SK-N-SH (cell line): ENCODE data around the gene PDXDC1. TPM values are rescaled to one million over a fixed set of nuclear protein-coding genes. Genes with fewer than 3 reads are reported as not detected.
"Not testable (repeated sequence)": the region's sequence is repeated elsewhere in the genome, so short reads cannot be mapped to it uniquely, and the experiment has no call there.

ENCODE experiments used
- CTCF ChIA-PET: fragments of 300-600, 350-600 bp; formaldehyde crosslinking; extraction: SDS; loops from one replicate; lab custom pipeline; 2021; lab: Yijun Ruan, JAX
- POLR2A ChIA-PET: fragments of 350-600 bp; sonication (Branson Sonifier 250); formaldehyde crosslinking; extraction: SDS; loops from one replicate; lab custom pipeline; 2020; ENCODE audit warnings: antibody characterized with exemption, inconsistent platforms; lab: Yijun Ruan, JAX
- DNase-seq: peaks from one replicate; pipeline ENCODE4 v3.0.0; 2012
- H2AFZ ChIP-seq: fragments of 200-600 bp; sonication (generic); 2 replicates; pipeline ENCODE4 v1.8.1; 2016; ENCODE audit warnings: antibody characterized with exemption, mild to moderate bottlenecking, low read depth
- H3F3A ChIP-seq: fragments of 200-600 bp; sonication (generic); replicated peaks from 2 replicates; pipeline ENCODE3; 2016; ENCODE audit warnings: antibody characterized with exemption, mild to moderate bottlenecking; ENCODE audit not compliant: insufficient read depth
- H3K27ac ChIP-seq, 2 experiments: fragments of 200-500 bp in 1 of 2; fragments of 200-600 bp in 1 of 2; sonication (Bioruptor generic) in 1 of 2; sonication (generic), shearing (Covaris generic) in 1 of 2; 2 replicates each; pipeline versions ENCODE4 v1.5.1 to v1.6.1; 2014 to 2016; ENCODE audit warnings: low read depth in 2 of 2, inconsistent platforms in 1 of 2, low read length in 1 of 2, mild to moderate bottlenecking in 1 of 2, mixed read lengths in 1 of 2
- H3K27me3 ChIP-seq: fragments of 200-600 bp; sonication (generic), shearing (Covaris generic); 2 replicates; pipeline ENCODE4 v1.6.1; 2016; ENCODE audit warnings: mixed run types; ENCODE audit not compliant: insufficient read depth
- H3K36me3 ChIP-seq, 2 experiments: fragments of 200-500 bp in 1 of 2; fragments of 200-600 bp in 1 of 2; sonication (Bioruptor generic) in 1 of 2; sonication (generic) in 1 of 2; replicated peaks in 1 of 2; 2 replicates each; pipeline versions ENCODE3 to v1.5.1; 2014 to 2016; ENCODE audit warnings: low read length in 1 of 2, mild to moderate bottlenecking in 1 of 2; ENCODE audit not compliant: insufficient read depth in 2 of 2, control insufficient read depth in 1 of 2
- H3K4me1 ChIP-seq, 2 experiments: fragments of 200-500 bp in 1 of 2; fragments of 200-600 bp in 1 of 2; sonication (Bioruptor generic) in 1 of 2; sonication (generic), shearing (Covaris generic) in 1 of 2; 2 replicates each; pipeline versions ENCODE4 v1.5.1 to v1.6.1; 2014 to 2016; ENCODE audit warnings: low read depth in 1 of 2, low read length in 1 of 2, mixed run types in 1 of 2; ENCODE audit not compliant: insufficient read depth in 2 of 2, control insufficient read depth in 1 of 2
- H3K4me2 ChIP-seq: fragments of 200-600 bp; sonication (generic), shearing (Covaris generic); 2 replicates; pipeline ENCODE4 v1.6.1; 2017; ENCODE audit warnings: mixed run types
- H3K4me3 ChIP-seq, 2 experiments: fragments of 200-500 bp in 1 of 2; fragments of 200-600 bp in 1 of 2; sonication (Bioruptor generic) in 1 of 2; sonication (generic), shearing (Covaris generic) in 1 of 2; 2 replicates each; pipeline versions ENCODE4 v1.5.1 to v1.8.1; 2014 to 2016; ENCODE audit warnings: low read depth in 2 of 2, inconsistent platforms in 1 of 2, low read length in 1 of 2, mild to moderate bottlenecking in 1 of 2, mixed read lengths in 1 of 2, moderate library complexity in 1 of 2
- H3K79me2 ChIP-seq: fragments of 200-600 bp; sonication (generic); 2 replicates; pipeline ENCODE4 v1.8.1; 2017; ENCODE audit warnings: mild to moderate bottlenecking; ENCODE audit not compliant: insufficient read depth
- H3K9ac ChIP-seq: fragments of 200-600 bp; sonication (generic); 2 replicates; pipeline ENCODE4 v1.6.1; 2017; ENCODE audit warnings: mixed run types
- H3K9me2 ChIP-seq: fragments of 200-600 bp; sonication (generic); 2 replicates; pipeline ENCODE4 v1.6.1; 2017; ENCODE audit warnings: mixed run types
- H3K9me3 ChIP-seq: fragments of 200-600 bp; sonication (generic); 2 replicates; pipeline ENCODE4 v1.6.1; 2017; ENCODE audit warnings: mixed run types, mild to moderate bottlenecking, moderate library complexity
- H4K20me1 ChIP-seq: fragments of 200-600 bp; sonication (generic); 2 replicates; pipeline ENCODE4 v1.6.1; 2017; ENCODE audit warnings: mild to moderate bottlenecking, mixed run types; ENCODE audit not compliant: insufficient read depth
- WGBS: methylation state at CpG from one replicate; pipeline ENCODE4 v1.1.6; 2017; ENCODE audit warnings: low lambda C conversion rate; 5-methylcytosine and 5-hydroxymethylcytosine counted together
- polyA plus RNA-seq, 3 experiments: library from polyadenylated mRNA; depleted of rRNA; stranded (reverse); fragments of >200 nt; gene quantifications; 2 replicates each; pipeline ENCODE4 v1.2.3, GENCODE V29; 2012

The PDXDC1 gene
- polyA plus RNA-seq, 1 of the 3 experiments (the other 2 are of a cell fraction): 37.4 TPM

GRCh38 chr16:15100372-15100987 is 125.7 kb downstream of the PDXDC1 start:
- H3K9me2 ChIP-seq, H2AFZ ChIP-seq, H3K36me3 ChIP-seq, H4K20me1 ChIP-seq, H3K4me1 ChIP-seq, DNase-seq, H3K4me2 ChIP-seq, POLR2A ChIA-PET, H3F3A ChIP-seq, H3K9me3 ChIP-seq, H3K4me3 ChIP-seq, H3K79me2 ChIP-seq, CTCF ChIA-PET, H3K27me3 ChIP-seq, H3K9ac ChIP-seq, H3K27ac ChIP-seq: not testable (repeated sequence)
- 77% methylated on average over 5 of the region's 5 CpGs for WGBS

- H3K9ac ChIP-seq, H3K4me1 ChIP-seq, H4K20me1 ChIP-seq, H3K9me2 ChIP-seq, CTCF ChIA-PET, H2AFZ ChIP-seq, H3K27ac ChIP-seq, H3K9me3 ChIP-seq, H3K4me3 ChIP-seq, DNase-seq, H3F3A ChIP-seq, POLR2A ChIA-PET, H3K36me3 ChIP-seq, H3K27me3 ChIP-seq, H3K79me2 ChIP-seq, H3K4me2 ChIP-seq: not testable (repeated sequence)
- 95% methylated on average over 11 of the region's 48 CpGs for WGBS
These were observed 153.0 kb downstream of the PDXDC1 start for GRCh38 chr16:15127641-15128425.

DNA sequence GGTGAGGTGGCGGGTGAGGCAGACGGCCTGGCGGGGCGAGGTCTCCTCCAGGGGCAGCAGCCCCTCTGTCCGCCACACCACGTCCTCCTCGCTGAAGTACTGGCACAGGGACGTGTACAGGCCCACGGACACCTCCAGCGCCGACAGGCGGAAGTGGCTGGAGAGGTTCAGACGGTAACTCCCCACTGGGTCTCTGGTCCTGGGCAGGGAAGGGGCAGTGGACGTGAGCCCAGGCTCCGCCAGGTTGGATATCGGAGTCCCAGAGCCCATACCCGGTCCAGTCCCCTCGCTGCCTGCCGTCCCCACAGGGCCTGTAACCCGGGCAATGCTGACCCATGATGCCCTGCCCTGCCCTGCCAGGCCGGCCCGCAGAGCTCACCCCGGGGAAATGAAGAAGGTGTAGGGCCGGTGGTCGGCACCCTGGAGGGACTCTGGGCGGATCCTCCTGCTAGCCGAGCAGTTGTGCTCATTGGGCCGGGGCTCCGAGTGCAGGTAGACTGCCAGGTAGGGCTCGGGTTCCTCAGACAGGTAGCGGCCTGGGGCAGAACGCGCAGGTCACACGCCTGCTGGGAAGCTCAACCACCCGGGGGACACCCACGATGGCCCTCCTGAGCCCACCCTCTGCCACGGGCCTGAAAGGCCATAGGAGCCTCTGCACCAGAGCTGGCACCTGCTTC is 155.6 kb downstream of the PDXDC1 start:
- H2AFZ ChIP-seq, H3K27ac ChIP-seq, POLR2A ChIA-PET, H3K4me1 ChIP-seq, H3K4me3 ChIP-seq, H3K4me2 ChIP-seq, H3F3A ChIP-seq, H3K9me2 ChIP-seq, H3K36me3 ChIP-seq, H4K20me1 ChIP-seq, H3K9me3 ChIP-seq, H3K9ac ChIP-seq, H3K79me2 ChIP-seq, DNase-seq, H3K27me3 ChIP-seq, CTCF ChIA-PET: not testable (repeated sequence)
- WGBS: 92% methylated on average over 5 of the region's 37 CpGs

DNA sequence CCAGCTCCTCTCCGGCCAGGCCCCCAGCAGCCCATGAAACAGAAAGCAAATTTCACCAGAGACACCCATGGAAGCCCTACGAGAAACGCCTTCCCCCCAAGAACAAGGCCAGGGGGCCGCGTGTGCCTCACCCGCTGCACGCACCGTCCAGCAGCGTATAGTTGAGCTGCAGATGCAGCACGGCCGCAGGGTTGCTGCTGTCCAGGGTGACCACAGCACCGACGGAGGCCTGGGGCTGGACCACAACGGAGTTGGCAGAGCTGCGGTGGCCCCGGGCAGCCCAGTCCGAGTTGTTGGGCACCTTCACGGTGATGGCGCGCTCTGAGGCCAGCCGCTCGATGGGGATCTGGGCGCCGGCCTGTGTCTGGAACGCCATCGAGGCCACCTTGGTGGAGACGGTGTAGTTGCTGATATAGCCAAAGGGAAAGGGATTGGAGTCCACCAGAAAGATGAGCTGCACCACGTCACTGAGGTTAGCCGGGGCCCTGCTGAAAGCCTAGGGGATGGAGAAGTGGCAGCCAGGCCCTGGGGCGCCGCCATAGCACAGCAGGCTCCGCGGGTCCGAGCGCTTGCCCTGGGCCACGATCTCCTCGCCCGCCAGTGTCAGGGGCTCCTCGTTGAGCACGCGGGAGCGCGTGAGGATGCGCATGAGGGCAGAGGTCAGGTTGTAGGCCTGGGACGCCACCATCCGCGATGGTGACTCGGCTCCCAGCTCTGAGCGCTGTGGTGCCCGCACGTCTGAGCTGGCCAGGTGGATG is 156.3 kb downstream of the PDXDC1 start:
- H3K9me2 ChIP-seq, H3K4me2 ChIP-seq, H3K27ac ChIP-seq, H4K20me1 ChIP-seq, H3K27me3 ChIP-seq, H2AFZ ChIP-seq, H3K4me1 ChIP-seq, CTCF ChIA-PET, H3K9ac ChIP-seq, H3F3A ChIP-seq, H3K36me3 ChIP-seq, POLR2A ChIA-PET, H3K79me2 ChIP-seq, DNase-seq, H3K9me3 ChIP-seq, H3K4me3 ChIP-seq: not testable (repeated sequence)
- 97% methylated on average over 13 of the region's 51 CpGs for WGBS

DNA sequence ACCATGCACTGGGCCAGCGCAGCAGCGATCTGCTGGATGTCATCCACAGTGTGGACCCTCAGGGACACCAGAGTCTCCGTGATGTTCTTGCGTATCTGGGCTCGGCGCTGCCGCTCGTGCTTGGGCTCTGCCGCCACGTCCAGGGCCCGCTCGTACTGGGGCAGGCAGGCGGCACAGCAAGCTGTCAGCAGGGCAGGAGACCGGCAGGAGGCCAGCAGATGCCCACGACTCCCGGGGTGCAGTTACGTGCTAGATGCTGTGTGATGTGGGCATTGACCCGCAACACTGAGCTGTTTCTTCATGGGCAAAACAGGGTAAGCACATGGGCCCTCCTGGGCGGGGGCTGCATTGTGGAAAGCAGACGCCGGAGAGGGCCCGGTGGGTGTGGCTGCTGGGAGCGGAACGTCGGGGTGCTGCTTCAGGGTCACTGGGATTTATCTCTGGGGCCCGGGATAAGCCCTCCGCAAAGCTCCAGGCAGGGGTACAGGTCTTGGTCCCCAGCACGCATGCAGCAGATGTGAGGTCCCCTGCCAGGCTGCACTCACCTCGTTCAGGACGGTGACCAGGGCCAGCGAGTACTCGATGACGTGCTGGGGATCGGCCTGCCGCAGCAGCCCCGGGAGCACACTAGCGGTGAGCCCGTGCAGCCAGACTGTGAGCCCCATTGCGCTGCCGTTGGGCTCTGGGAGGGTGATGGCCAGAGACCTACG is 158.0 kb downstream of the PDXDC1 start:
- CTCF ChIA-PET, H3K4me3 ChIP-seq, H4K20me1 ChIP-seq, POLR2A ChIA-PET, H3K9me2 ChIP-seq, H2AFZ ChIP-seq, H3K27me3 ChIP-seq, H3K4me2 ChIP-seq, H3K36me3 ChIP-seq, H3K9me3 ChIP-seq, H3K27ac ChIP-seq, H3K4me1 ChIP-seq, H3F3A ChIP-seq, H3K9ac ChIP-seq, H3K79me2 ChIP-seq, DNase-seq: not testable (repeated sequence)
- 93% methylated on average over 18 of the region's 41 CpGs for WGBS
